Thoracic aorta (tissue), 2 donors: ENCODE measurements around the gene SORBS2. TPM values are rescaled to one million over a fixed set of nuclear protein-coding genes. Genes with fewer than 3 reads are reported as not detected.
A peak's percentile ranks its signal among the peaks of the same experiment; 100 is the strongest.

Source experiments
- ATAC-seq: fragments of 150-250 bp; one replicate; pipeline ENCODE4 v1.8.0; 2017; ENCODE audit warnings: low read depth; ENCODE audit not compliant: insufficient number of reproducible peaks, low FRiP score
- DNase-seq: peaks from one replicate; pipeline ENCODE4 v3.0.0-alpha.2; 2020; ENCODE audit warnings: low spot score
- H3K27ac ChIP-seq, 2 donors: fragments of 200-600 bp; sonication (generic); 1 replicate in 1 of 2; 2 replicates in 1 of 2; pipeline ENCODE4 v1.5.1; 2016; ENCODE audit warnings: mild to moderate bottlenecking in 2 of 2, moderate library complexity in 2 of 2
- H3K27me3 ChIP-seq: fragments of 200-600 bp; sonication (generic); replicated peaks from 2 replicates; pipeline ENCODE4 v1.6.0; 2016; ENCODE audit warnings: mild to moderate bottlenecking; ENCODE audit not compliant: insufficient read depth
- H3K36me3 ChIP-seq: fragments of 200-600 bp; sonication (generic); one replicate; pipeline ENCODE4 v1.5.1; 2016
- H3K4me1 ChIP-seq, 2 donors: fragments of 200-600 bp; sonication (generic); 1 replicate in 1 of 2; 2 replicates in 1 of 2; pipeline versions ENCODE4 v1.5.1 to v1.6.0; 2016; ENCODE audit warnings: low read depth in 2 of 2, mild to moderate bottlenecking in 1 of 2; ENCODE audit not compliant: control insufficient read depth in 1 of 2
- H3K4me3 ChIP-seq: fragments of 200-600 bp; sonication (generic); 2 replicates; pipeline ENCODE4 v1.5.1; 2016; ENCODE audit warnings: mild to moderate bottlenecking
- H3K9me3 ChIP-seq: fragments of 200-600 bp; sonication (generic); 2 replicates; pipeline ENCODE4 v1.5.1; 2016
- CTCF ChIP-seq: fragments of 200-600 bp; sonication (generic); IDR thresholded peaks from one replicate; pipeline ENCODE4 v1.5.1; 2019; ENCODE audit warnings: antibody characterized with exemption
- total RNA-seq, 2 donors: library from RNA; depleted of rRNA; stranded (reverse); fragments of >200 nt; gene quantifications; one replicate each; pipeline versions ENCODE4 v1.1.0 to v1.2.3, GENCODE V29; 2016

SORBS2 gene
- total RNA-seq, 2 donors from 2014 or later, result 268 to 443 TPM

DNA sequence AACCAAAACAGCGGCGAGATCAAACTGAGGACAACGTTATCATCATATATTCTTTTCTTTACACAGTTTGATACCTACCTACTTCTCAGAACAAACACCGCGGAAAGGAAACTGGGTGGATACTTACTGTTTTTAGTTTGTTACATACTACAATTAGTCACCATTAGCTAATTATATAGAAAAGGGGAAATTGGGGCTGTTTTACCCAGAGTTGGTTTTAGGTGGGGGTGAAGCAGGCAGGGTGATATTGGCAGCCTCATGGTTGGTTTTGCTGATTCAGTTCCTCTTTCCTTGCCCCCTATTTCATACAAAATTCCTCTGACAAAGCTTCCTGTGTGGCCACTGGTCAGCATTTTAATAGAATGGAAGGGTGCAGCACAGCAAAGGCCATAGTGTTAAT lies 77.8 kb downstream of the SORBS2 start:
- no peak for DNase-seq
- H3K27me3 ChIP-seq, result no peaks in the 10 kb centered on the region
- no peaks in the 10 kb centered on the region for H3K9me3 ChIP-seq
- ATAC-seq, result no peak
- H3K36me3 ChIP-seq, result no peaks in the 10 kb centered on the region
- H3K4me3 ChIP-seq, result no peak overlapping the region
- TF ChIP-seq CTCF, result no peak
- H3K27ac ChIP-seq, result peak overlapping the region; percentile 19 to 59
- H3K4me1 ChIP-seq, result peaks cover 41 to 81% of the 10 kb centered on the region in 2 donors

DNA sequence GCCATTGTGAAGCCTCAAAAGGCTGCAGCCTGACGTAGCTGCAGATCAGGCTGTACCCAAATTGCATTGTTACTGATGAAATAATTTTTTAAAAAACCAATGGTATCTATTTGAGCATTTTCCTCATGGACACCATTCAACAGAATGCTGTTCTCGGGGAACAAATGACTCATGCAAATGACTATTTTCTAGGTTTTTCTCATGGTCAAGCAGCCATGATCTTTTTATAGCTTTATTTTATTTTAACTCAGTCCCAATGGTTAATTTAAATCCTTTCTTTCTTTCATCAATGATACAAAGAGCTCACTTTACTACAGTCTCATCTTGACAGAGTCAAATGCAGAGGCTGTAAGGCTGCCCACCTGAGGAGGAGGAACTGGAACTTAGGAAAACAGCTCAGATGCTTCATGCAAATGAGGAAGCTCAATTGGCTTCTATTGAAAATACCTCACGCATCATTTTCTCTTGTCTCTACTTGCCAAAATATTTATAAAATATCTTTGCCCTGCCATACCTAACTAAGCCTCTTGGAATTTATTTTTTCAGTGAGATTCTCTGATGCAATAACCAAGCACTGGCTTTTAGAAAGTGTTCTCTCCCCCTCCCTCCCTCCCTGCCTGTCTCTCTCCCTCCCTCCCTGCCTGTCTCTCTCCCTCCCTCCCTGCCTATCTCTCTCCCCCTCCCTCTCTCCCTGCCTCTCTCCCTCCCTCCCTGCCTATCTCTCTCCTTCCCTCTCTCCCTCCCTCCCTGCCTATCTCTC lies 81.0 kb downstream of the SORBS2 start:
- DNase-seq (no peak), ATAC-seq (peak; percentile 59)
- no peaks in the 10 kb centered on the region for H3K36me3 ChIP-seq
- H3K27me3 ChIP-seq, result no peaks in the 10 kb centered on the region
- TF ChIP-seq CTCF, result peak; percentile 56
- H3K4me1 ChIP-seq, result peaks cover 24 to 74% of the 10 kb centered on the region in 2 donors
- peak overlapping the region; percentile 78 to 86 for H3K27ac ChIP-seq
- H3K9me3 ChIP-seq, result no peaks in the 10 kb centered on the region
- peak overlapping the region; percentile 38 for H3K4me3 ChIP-seq

DNA sequence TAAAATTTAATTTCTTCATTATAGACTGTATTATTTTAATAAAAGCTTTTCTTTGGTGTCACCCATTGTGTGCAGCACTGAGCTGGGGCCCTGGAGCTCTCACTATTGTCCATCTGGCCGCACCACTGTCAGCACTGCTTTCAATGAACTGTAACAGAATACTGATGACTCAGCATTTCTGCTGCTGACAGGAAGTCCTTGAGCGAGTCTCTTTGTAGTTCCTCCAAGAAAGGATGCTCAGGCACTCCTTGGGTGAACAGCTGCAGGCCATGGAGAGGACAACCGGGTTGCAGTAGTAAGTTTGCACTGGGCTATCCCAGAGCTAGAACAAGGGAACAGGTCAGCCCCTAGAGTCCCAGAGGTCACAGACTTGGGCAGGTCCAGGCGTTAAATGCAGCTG lies 81.6 kb downstream of the SORBS2 start:
- no peaks in the 10 kb centered on the region for H3K27me3 ChIP-seq

GRCh38 chr4:185729391-185729804 lies 82.6 kb downstream of the SORBS2 start:
- Histone ChIP-seq H3K27me3 (no peaks in the 10 kb centered on the region), H3K36me3 (no peaks in the 10 kb centered on the region), H3K27ac (peak overlapping the region; percentile 49 to 86), H3K4me1 (peaks cover 12 to 69% of the 10 kb centered on the region in 2 donors), H3K9me3 (no peaks in the 10 kb centered on the region), H3K4me3 (no peak overlapping the region)
- TF ChIP-seq CTCF, result no peak
- ATAC-seq (peak; percentile 42), DNase-seq (no peak)

More for the DNA sequence above, 81.6 kb downstream of the SORBS2 start:
- Histone ChIP-seq H3K9me3 (no peaks in the 10 kb centered on the region), H3K4me1 (peaks cover 21 to 72% of the 10 kb centered on the region in 2 donors), H3K27ac (peak overlapping the region; percentile 63 to 86), H3K4me3 (no peak overlapping the region), H3K36me3 (no peaks in the 10 kb centered on the region)
- no peak for TF ChIP-seq CTCF
- DNase-seq (no peak), ATAC-seq (no peak)

DNA sequence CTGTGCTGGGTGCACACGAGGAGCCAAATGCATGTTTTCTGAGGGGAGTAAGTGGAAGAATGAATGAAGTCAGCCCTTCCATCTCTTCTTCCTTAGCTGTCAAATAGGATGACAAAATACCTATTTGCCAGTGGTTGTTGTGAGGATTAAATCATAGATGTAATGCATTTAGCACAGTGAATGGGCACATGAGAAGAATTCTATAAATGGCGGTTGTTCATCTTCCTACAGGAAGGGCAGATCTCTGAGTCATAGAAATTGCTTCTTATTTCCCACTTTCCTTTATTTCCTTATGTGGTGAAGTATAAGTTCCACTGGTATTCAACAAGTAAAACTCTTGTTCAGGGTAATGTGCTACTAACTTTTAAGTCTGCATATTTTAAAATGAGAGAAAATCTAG lies 83.1 kb downstream of the SORBS2 start:
- DNase-seq, result no peak
- Histone ChIP-seq H3K4me1 (peaks cover 12 to 72% of the 10 kb centered on the region in 2 donors), H3K27me3 (no peaks in the 10 kb centered on the region), H3K27ac (peak overlapping the region; percentile 49 to 86), H3K4me3 (no peak overlapping the region), H3K36me3 (no peaks in the 10 kb centered on the region), H3K9me3 (no peaks in the 10 kb centered on the region)
- no peak for ATAC-seq
- no peak for TF ChIP-seq CTCF
